Measurements from ENCODE around the gene ELOVL1. TPM values are rescaled to one million over a fixed set of nuclear protein-coding genes. Genes with fewer than 3 reads are reported as not detected.

Gene ELOVL1
- total and polyA plus RNA-seq, 2 of the 13 experiments (the other 11 are each of a cell fraction or from before 2014, with no cell fraction given): 55.2 to 77.4 TPM

DNA sequence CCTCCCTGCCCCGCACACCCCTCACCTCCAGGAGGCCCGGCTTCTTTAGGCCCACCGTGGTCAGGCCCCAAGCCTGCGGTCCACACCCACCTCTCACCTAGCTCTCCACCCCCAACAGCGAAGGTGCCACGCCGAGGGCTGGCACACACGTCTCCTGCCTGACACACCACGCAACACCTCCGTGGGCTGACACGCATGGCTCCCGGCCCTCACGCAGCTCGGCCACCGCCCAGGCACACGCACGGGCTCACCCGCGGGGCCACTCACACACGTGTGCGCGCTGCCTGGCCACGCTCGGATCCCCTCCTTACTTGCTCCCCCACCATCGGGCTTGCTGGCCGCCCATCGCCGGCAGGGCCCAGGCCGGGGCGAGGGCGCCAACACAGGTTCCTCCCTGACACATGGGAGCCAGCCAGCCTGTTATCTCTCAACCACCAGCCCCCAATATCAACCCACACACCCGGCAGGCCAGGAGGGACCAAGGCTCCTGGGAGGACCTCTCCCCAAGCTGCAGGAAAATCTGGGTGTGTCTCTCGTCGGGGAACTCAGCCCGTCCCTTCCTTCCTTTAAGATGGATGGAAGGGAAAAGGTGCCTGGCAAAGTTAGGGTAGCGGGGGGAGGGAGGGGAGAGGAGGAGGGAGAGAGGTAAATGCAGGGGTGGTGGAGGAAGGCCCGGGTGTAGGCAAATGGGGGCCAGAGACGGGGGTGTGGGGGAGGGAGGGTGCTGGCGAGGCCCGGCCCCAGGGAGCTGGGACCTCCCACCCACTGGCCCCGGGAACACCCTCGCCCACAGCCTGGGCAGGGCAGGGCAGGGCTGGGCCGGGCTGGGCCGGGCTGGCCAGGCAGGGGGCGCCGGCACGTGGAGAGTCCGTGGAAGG is 546 bp downstream of the ELOVL1 start (continued):
- TF ChIP-seq, protein P1, sequence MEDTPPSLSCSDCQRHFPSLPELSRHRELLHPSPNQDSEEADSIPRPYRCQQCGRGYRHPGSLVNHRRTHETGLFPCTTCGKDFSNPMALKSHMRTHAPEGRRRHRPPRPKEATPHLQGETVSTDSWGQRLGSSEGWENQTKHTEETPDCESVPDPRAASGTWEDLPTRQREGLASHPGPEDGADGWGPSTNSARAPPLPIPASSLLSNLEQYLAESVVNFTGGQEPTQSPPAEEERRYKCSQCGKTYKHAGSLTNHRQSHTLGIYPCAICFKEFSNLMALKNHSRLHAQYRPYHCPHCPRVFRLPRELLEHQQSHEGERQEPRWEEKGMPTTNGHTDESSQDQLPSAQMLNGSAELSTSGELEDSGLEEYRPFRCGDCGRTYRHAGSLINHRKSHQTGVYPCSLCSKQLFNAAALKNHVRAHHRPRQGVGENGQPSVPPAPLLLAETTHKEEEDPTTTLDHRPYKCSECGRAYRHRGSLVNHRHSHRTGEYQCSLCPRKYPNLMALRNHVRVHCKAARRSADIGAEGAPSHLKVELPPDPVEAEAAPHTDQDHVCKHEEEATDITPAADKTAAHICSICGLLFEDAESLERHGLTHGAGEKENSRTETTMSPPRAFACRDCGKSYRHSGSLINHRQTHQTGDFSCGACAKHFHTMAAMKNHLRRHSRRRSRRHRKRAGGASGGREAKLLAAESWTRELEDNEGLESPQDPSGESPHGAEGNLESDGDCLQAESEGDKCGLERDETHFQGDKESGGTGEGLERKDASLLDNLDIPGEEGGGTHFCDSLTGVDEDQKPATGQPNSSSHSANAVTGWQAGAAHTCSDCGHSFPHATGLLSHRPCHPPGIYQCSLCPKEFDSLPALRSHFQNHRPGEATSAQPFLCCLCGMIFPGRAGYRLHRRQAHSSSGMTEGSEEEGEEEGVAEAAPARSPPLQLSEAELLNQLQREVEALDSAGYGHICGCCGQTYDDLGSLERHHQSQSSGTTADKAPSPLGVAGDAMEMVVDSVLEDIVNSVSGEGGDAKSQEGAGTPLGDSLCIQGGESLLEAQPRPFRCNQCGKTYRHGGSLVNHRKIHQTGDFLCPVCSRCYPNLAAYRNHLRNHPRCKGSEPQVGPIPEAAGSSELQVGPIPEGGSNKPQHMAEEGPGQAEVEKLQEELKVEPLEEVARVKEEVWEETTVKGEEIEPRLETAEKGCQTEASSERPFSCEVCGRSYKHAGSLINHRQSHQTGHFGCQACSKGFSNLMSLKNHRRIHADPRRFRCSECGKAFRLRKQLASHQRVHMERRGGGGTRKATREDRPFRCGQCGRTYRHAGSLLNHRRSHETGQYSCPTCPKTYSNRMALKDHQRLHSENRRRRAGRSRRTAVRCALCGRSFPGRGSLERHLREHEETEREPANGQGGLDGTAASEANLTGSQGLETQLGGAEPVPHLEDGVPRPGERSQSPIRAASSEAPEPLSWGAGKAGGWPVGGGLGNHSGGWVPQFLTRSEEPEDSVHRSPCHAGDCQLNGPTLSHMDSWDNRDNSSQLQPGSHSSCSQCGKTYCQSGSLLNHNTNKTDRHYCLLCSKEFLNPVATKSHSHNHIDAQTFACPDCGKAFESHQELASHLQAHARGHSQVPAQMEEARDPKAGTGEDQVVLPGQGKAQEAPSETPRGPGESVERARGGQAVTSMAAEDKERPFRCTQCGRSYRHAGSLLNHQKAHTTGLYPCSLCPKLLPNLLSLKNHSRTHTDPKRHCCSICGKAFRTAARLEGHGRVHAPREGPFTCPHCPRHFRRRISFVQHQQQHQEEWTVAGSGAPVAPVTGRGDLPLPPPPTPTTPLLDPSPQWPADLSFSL (CRISPR knock-in tag; IDR thresholded peaks at IDR 0.05): no peak
- TF ChIP-seq MXI1 (IDR thresholded peaks at IDR 0.05; ENCODE audit: borderline replicate concordance, low read depth, low read length) (no peak), MIER3 (CRISPR knock-in tag; IDR thresholded peaks at IDR 0.05; ENCODE audit: borderline replicate concordance) (no peak), SP5 (CRISPR knock-in tag; IDR thresholded peaks at IDR 0.05; ENCODE audit: borderline replicate concordance, low read depth) (no peak), PCBP2 (optimal IDR thresholded peaks at IDR 0.05; ENCODE audit: low read depth, low read length, poor library complexity, severe bottlenecking) (no peak), SMAD3 (CRISPR knock-in tag; IDR thresholded peaks at IDR 0.05) (no peak), ZNF256 (CRISPR knock-in tag; conservative IDR thresholded peaks at IDR 0.05) (no peak), ZNF44 (CRISPR knock-in tag; IDR thresholded peaks at IDR 0.05) (no peak), ARNTL (CRISPR knock-in tag; IDR thresholded peaks at IDR 0.05) (no peak; the same call in 1 of the 2 replicates), ZNF431 (CRISPR knock-in tag; IDR thresholded peaks at IDR 0.05; ENCODE audit: borderline replicate concordance, low read depth) (no peak), HOXA5 (CRISPR knock-in tag; IDR thresholded peaks at IDR 0.05) (no peak), REPIN1 (CRISPR knock-in tag; IDR thresholded peaks at IDR 0.05; ENCODE audit: borderline replicate concordance, low read depth) (no peak)
- TF ChIP-seq, protein P2, sequence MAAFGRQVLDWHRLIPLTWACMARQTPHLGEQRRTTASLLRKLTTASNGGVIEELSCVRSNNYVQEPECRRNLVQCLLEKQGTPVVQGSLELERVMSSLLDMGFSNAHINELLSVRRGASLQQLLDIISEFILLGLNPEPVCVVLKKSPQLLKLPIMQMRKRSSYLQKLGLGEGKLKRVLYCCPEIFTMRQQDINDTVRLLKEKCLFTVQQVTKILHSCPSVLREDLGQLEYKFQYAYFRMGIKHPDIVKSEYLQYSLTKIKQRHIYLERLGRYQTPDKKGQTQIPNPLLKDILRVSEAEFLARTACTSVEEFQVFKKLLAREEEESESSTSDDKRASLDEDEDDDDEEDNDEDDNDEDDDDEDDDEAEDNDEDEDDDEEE (CRISPR knock-in tag; IDR thresholded peaks at IDR 0.05): no peak
- TF ChIP-seq, protein P3, sequence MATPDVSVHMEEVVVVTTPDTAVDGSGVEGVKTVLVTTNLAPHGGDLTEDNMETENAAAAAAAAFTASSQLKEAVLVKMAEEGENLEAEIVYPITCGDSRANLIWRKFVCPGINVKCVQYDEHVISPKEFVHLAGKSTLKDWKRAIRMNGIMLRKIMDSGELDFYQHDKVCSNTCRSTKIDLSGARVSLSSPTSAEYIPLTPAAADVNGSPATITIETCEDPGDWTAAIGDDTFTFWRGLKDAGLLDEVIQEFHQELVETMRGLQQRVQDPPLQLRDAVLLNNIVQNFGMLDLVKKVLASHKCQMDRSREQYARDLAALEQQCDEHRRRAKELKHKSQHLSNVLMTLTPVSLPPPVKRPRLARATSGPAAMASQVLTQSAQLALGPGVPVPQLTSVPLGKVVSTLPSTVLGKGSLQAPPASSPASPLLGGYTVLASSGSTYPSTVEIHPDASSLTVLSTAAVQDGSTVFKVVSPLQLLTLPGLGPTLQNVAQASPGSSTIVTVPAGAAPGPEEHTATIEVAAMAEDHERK (CRISPR knock-in tag; IDR thresholded peaks at IDR 0.05; ENCODE audit: low read depth): no peak
- TF ChIP-seq, protein P4, sequence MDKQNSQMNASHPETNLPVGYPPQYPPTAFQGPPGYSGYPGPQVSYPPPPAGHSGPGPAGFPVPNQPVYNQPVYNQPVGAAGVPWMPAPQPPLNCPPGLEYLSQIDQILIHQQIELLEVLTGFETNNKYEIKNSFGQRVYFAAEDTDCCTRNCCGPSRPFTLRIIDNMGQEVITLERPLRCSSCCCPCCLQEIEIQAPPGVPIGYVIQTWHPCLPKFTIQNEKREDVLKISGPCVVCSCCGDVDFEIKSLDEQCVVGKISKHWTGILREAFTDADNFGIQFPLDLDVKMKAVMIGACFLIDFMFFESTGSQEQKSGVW (CRISPR knock-in tag; IDR thresholded peaks at IDR 0.05; ENCODE audit: borderline replicate concordance): no peak
